ENCODE data around the gene CFAP69.

Gene CFAP69

GRCh38 chr7:90267263-90267858 lies 22.4 kb downstream of the CFAP69 start (continued):
- no peak for TF ChIP-seq POU6F1 (CRISPR knock-in tag; IDR thresholded peaks at IDR 0.05; ENCODE audit: borderline replicate concordance, low read depth)
- TF ChIP-seq ARNTL (CRISPR knock-in tag; IDR thresholded peaks at IDR 0.05; ENCODE audit: borderline replicate concordance, low read depth), result no peak
- TF ChIP-seq ZNF70 (CRISPR knock-in tag; IDR thresholded peaks at IDR 0.05), result no peak
- no peak for TF ChIP-seq ZC3H10 (CRISPR knock-in tag; IDR thresholded peaks at IDR 0.05)

- ATAC-seq, result no peak
- TF ChIP-seq ISL1 (CRISPR knock-in tag; IDR thresholded peaks at IDR 0.05) (no peak), TSHZ2 (CRISPR knock-in tag; IDR thresholded peaks at IDR 0.05) (no peak), ARNTL (CRISPR knock-in tag; IDR thresholded peaks at IDR 0.05; ENCODE audit: borderline replicate concordance, low read depth) (no peak), PATZ1 (CRISPR knock-in tag; IDR thresholded peaks at IDR 0.05; ENCODE audit: borderline replicate concordance) (no peak), CREB5 (CRISPR knock-in tag; IDR thresholded peaks at IDR 0.05; ENCODE audit: low read depth) (no peak), ZFP3 (CRISPR knock-in tag; IDR thresholded peaks at IDR 0.05) (no peak), ZC3H10 (CRISPR knock-in tag; IDR thresholded peaks at IDR 0.05) (no peak), ESRRG (CRISPR knock-in tag; IDR thresholded peaks at IDR 0.05) (no peak), CSRNP3 (CRISPR knock-in tag; IDR thresholded peaks at IDR 0.05) (no peak), OSR1 (CRISPR knock-in tag; IDR thresholded peaks at IDR 0.05) (no peak)
Observed at GRCh38 chr7:90269163-90269562, 24.2 kb downstream of the CFAP69 start.

GRCh38 chr7:90270431-90271178 lies 25.6 kb downstream of the CFAP69 start:
- no peak for TF ChIP-seq POU6F1 (CRISPR knock-in tag; IDR thresholded peaks at IDR 0.05; ENCODE audit: borderline replicate concordance, low read depth)
- no peak for TF ChIP-seq TOX (CRISPR knock-in tag; IDR thresholded peaks at IDR 0.05; ENCODE audit: borderline replicate concordance)
- TF ChIP-seq TSHZ2 (CRISPR knock-in tag; IDR thresholded peaks at IDR 0.05), result no peak
- TF ChIP-seq RARB (CRISPR knock-in tag; IDR thresholded peaks at IDR 0.05), result no peak
- no peak for TF ChIP-seq GLIS3 (CRISPR knock-in tag; IDR thresholded peaks at IDR 0.05)
- no peak for TF ChIP-seq PPARA (CRISPR knock-in tag; IDR thresholded peaks at IDR 0.05; ENCODE audit: borderline replicate concordance)
- no peak for TF ChIP-seq CSRNP3 (CRISPR knock-in tag; IDR thresholded peaks at IDR 0.05)
- no peak for TF ChIP-seq PATZ1 (CRISPR knock-in tag; IDR thresholded peaks at IDR 0.05; ENCODE audit: borderline replicate concordance)
- no peak for TF ChIP-seq CSDC2 (CRISPR knock-in tag; IDR thresholded peaks at IDR 0.05)
- ATAC-seq, result no peak

Data from SK-N-SH treated with all-trans-retinoic acid at 6 μM for 48 hours (cell line).